ENCODE results near the gene FRMD4A.
"Not testable (repeated sequence)": the region's sequence is repeated elsewhere in the genome, so short reads cannot be mapped to it uniquely, and the experiment has no call there.

Gene FRMD4A

GRCh38 chr10:14285941-14286560, 44.7 kb downstream of the FRMD4A start:
- DNase-seq = no peak

GRCh38 chr10:14282276-14282675, 48.4 kb downstream of the FRMD4A start:
- DNase-seq = peak; percentile 6

GRCh38 chr10:14278533-14278932, 52.2 kb downstream of the FRMD4A start:
- no peak for DNase-seq

GRCh38 chr10:14276210-14276609, 54.5 kb downstream of the FRMD4A start:
- DNase-seq = no peak

- DNase-seq = peak; percentile 13
Measured at GRCh38 chr10:14271621-14272020, 59.1 kb downstream of the FRMD4A start.

GRCh38 chr10:14270370-14270769, 60.4 kb downstream of the FRMD4A start:
- DNase-seq = no peak

GRCh38 chr10:14265709-14266108, 65.0 kb downstream of the FRMD4A start:
- no peak for DNase-seq

- no peak for DNase-seq
Measured at GRCh38 chr10:14262836-14263425, 67.8 kb downstream of the FRMD4A start.

- no peak for DNase-seq
Measured at GRCh38 chr10:14261336-14261735, 69.4 kb downstream of the FRMD4A start.

GRCh38 chr10:14259696-14260566, 70.8 kb downstream of the FRMD4A start:
- peak; percentile 28 for DNase-seq

GRCh38 chr10:14254368-14254767, 76.4 kb downstream of the FRMD4A start:
- DNase-seq = peak; percentile 55

GRCh38 chr10:14253711-14254110, 77.0 kb downstream of the FRMD4A start:
- DNase-seq = no peak

- peak; percentile 34 for DNase-seq
Measured at GRCh38 chr10:14253079-14253478, 77.6 kb downstream of the FRMD4A start.

GRCh38 chr10:14250496-14251076, 80.1 kb downstream of the FRMD4A start:
- no peak for DNase-seq

- DNase-seq = no peak
Measured at GRCh38 chr10:14247377-14248116, 83.2 kb downstream of the FRMD4A start.

- DNase-seq = no peak
Measured at GRCh38 chr10:14244801-14245211, 85.9 kb downstream of the FRMD4A start.

- no peak for DNase-seq
Measured at GRCh38 chr10:14244147-14244546, 86.6 kb downstream of the FRMD4A start.

- DNase-seq = no peak
Measured at GRCh38 chr10:14243221-14243620, 87.5 kb downstream of the FRMD4A start.

GRCh38 chr10:14241196-14241595, 89.5 kb downstream of the FRMD4A start:
- DNase-seq = no peak

- DNase-seq = peak; percentile 6
Measured at GRCh38 chr10:14240253-14241189, 90.2 kb downstream of the FRMD4A start.

GRCh38 chr10:14238659-14239058, 92.1 kb downstream of the FRMD4A start:
- DNase-seq = not testable (repeated sequence)

- DNase-seq = no peak
Measured at GRCh38 chr10:14236341-14236740, 94.4 kb downstream of the FRMD4A start.

Data from fibroblast of upper back skin (primary cell).